Measurements from ENCODE around the gene ZP3. TPM values are rescaled to one million over a fixed set of nuclear protein-coding genes. Genes with fewer than 3 reads are reported as not detected.
"Not testable (repeated sequence)": the region's sequence is repeated elsewhere in the genome, so short reads cannot be mapped to it uniquely, and the experiment has no call there.

Gene ZP3
- total RNA-seq, 1 experiment from 2014 or later, result 1.7 TPM

DNA sequence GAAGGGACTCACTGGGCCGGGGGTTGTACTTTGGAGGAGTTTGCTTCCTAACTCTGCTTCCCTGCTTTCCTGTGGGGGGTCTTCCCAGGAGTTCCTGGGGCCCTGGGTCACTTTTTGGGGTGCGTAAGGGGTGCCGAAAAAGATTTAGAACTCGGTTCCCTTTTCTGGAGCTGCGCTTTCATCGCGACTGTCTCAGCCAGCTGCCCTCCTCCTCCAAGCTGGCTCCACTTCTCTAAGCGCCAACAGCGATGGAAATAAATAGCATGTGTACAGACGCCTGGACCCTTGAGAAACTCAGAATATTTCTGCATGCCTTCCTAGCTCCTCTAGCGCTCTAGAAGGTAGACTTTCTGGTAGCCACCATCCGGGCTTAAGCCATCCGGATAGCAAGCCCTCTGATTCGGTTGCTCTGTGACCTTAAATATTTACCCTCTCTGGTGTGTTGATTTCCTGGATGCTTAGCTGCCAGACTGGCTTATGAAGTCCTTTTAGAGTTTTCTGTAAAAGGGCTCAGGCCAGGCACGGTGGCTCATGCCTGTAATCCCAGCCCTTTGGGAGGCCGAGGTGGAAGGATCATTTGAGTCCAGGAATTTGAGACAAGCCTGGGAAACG, 37.6 kb downstream of the ZP3 start:
- DNase-seq, H3K27me3 ChIP-seq, H3K9me3 ChIP-seq, H3K36me3 ChIP-seq, H3K4me3 ChIP-seq: not testable (repeated sequence)

DNA sequence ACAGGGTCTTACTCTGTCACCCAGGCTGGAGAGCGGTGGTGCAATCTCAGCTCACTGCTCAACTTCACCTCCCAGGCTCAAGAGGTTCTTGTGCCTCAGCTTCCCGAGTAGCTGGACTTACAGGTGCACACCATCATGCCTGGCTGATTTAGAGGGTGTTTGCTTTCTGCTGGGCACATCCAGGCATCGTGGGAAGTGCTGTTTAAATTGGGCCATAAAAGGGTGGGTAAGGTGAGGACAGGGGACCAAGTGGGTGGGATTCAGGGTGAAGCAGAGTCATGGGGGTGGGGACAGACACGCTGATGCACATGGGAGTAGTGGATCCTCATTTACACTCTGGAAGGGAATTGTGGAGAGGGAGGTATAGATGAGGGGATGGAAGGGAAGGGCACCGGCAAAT, 40.2 kb downstream of the ZP3 start:
- DNase-seq, H3K9me3 ChIP-seq, H3K36me3 ChIP-seq, H3K4me3 ChIP-seq, H3K27me3 ChIP-seq: not testable (repeated sequence)

DNA sequence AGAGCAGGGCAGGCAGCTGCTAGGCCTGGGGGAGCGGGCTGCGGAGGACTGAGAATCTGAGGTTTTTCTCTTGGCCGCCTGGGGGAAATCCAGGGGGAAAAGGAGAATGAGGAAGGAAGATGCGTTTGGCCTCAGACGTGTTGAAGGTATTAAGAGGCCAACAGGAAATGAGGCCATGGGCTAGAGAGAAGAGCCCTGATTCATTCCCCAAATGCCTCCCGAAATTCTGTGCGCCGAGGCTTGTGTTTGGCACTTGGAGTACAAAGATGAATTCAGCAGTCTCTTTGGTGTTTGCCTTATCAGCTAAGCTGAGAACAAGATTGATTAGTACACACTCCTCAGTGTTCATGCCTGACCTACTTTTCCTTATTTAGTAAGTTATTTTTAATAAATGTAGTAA, 41.2 kb downstream of the ZP3 start:
- H3K9me3 ChIP-seq, H3K4me3 ChIP-seq, DNase-seq, H3K27me3 ChIP-seq, H3K36me3 ChIP-seq: not testable (repeated sequence)

DNA sequence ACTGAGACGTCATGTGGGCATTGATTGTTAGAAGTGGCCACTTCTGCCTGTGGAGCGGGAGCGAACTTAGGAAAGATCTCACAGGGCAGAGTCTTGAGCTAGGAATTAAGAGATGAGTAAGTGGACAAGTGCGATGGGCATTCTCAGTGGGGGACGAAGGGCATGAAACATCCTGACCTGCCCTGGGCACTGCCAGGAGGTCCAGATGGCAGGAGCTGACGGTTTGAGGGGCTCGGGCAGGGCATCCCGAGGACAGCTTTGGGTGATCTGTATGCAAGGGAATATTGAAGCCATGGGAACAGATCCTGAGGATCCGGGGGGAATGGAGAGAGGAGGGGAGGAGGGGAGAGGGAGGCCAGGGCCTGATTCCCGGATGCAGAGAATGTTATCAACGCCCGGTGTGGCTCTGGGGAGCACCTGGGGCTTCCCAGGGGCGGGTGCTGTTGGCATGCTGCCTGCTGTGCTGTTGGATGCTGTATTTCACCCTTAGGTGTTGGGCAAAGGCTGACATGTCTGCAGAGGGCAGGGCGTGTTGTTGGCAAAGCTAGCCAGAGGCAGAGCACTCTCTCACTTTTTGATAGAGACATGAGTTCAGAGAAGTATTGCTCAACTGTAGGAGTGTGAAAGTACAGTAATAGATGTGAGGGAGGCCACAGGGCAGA, 43.1 kb downstream of the ZP3 start:
- DNase-seq, result peak; percentile 1
- not testable (repeated sequence) for H3K36me3 ChIP-seq, H3K27me3 ChIP-seq, H3K4me3 ChIP-seq, H3K9me3 ChIP-seq

DNA sequence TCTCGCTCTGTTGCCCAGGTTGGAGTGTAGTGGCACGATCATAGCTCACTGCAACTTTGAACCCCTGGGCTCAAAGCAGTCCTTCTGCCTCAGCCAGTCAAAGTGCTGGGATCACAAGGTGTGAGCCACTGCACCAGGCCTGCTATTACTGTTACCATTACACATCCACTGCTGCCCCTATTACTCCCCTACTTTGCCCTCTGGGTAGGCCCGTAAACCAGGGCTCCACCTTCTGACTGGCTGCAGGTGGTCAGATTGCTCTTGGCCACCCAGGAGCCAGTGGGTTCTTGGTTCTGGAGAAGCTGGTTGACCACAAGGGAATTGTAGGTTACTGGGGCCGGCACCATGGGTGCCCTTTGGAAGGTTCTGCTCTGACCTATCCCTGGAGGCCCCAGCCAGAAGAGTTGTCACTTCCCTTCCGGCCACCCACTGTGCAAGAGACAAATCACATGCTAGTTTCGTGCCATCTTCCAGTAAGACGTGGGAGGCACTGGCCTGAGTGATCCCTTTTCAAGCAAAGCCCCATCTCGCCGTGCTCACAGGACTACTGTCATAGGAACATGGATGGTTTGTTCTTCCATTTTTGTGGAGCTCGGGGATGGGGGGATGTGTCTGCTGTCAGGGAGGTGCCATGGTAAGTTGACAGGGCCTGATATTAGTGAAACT, 46.9 kb downstream of the ZP3 start:
- H3K36me3 ChIP-seq, H3K4me3 ChIP-seq, H3K27me3 ChIP-seq, H3K9me3 ChIP-seq, DNase-seq: not testable (repeated sequence)

DNA sequence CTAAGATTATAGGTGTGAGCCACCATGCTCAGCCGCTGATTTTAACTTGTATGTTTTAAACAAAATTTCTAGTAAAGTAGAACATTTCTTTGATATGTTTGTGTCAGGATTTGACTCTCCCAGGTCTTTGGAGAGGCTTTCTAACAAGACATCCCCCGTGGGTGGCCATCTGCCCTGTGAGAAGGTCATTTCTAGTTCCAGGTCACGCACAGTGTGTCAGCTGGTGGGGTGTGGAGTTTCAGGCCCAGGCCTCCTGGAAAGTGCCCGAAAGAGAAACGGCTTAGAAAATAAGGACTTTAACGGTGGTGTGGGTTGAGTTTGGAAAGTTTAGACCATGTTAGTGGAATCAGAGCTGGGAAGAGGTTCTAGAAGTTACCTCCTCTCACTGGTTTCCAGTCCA, 48.3 kb downstream of the ZP3 start:
- DNase-seq, H3K4me3 ChIP-seq, H3K36me3 ChIP-seq, H3K27me3 ChIP-seq, H3K9me3 ChIP-seq: not testable (repeated sequence)

DNA sequence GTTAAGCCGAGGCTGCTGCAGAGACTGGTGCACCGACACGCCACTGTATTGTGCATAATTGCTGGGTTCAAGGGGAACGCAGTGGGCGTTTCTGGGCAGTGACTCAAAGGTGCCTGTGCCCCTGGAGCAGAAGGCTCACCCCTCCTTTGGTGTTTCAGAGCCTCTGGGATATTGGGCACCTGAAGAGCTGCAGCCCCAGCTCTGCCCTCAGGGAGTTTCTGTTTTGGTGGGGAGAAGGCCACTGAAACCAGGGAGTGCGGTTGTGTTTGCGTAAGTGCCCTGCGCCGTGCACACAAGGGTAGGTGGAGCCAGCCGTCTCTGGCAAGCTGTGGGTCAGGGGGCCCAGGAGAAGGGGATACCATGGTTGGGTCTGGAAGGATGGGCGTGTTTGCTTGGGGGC, 51.5 kb downstream of the ZP3 start:
- H3K36me3 ChIP-seq, H3K4me3 ChIP-seq, DNase-seq, H3K27me3 ChIP-seq, H3K9me3 ChIP-seq: not testable (repeated sequence)

DNA sequence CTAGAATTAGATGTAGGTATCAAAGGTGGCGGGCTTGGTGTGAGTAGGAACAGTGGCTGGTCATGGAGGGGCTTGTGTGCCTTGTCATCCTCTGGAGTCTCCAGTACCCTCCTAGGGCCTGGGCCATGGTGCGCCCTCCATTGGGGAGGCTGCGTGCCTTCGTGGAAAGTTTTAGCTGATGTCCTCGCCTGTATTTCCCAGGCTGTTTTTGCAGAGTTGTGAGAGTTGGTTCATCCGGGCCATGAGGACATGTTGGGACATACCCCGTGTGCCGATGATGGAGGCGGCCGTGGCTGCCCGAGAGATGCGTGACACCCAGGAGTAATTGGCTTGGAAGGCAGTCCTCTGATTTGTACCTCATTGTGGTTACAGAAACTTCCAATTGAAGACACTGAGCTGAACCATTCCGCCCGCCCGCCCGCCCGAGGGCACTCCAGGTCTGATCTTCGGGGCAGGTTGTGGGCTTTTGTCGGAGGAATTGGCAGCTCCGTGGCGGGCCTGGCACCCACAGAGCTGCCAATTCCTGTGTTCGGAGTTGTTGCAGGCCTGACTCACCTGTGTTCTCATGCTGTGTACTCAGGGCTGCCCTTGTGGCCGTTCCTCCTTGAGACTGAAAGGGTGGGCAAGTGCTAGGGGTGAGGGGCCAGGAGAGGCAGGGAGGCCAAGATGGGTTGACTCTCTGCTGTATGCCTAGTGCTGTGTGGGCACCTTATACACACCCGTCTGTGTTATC, 52.2 kb downstream of the ZP3 start:
- DNase-seq, H3K36me3 ChIP-seq, H3K4me3 ChIP-seq, H3K27me3 ChIP-seq, H3K9me3 ChIP-seq: not testable (repeated sequence)

DNA sequence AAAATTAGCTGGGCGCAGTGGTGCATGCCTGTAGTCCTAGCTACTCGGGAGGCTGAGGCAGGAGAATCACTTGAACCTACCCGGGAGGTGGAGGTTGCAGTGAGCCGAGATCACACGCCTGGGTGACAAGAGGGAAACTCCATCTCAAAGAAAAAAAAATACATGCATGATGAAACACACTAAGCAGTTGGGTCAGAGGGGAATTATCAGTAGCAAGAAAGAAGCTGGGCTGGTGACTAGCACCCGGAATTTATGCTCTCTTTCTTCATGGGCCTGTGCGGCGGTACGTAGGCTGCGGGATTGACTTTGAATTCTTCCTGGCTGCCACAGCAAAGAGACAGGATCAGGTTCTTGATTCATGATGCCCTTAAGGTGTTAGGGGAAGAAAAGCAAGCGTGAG, 54.9 kb downstream of the ZP3 start:
- not testable (repeated sequence) for H3K36me3 ChIP-seq, H3K9me3 ChIP-seq, H3K27me3 ChIP-seq, H3K4me3 ChIP-seq, DNase-seq

DNA sequence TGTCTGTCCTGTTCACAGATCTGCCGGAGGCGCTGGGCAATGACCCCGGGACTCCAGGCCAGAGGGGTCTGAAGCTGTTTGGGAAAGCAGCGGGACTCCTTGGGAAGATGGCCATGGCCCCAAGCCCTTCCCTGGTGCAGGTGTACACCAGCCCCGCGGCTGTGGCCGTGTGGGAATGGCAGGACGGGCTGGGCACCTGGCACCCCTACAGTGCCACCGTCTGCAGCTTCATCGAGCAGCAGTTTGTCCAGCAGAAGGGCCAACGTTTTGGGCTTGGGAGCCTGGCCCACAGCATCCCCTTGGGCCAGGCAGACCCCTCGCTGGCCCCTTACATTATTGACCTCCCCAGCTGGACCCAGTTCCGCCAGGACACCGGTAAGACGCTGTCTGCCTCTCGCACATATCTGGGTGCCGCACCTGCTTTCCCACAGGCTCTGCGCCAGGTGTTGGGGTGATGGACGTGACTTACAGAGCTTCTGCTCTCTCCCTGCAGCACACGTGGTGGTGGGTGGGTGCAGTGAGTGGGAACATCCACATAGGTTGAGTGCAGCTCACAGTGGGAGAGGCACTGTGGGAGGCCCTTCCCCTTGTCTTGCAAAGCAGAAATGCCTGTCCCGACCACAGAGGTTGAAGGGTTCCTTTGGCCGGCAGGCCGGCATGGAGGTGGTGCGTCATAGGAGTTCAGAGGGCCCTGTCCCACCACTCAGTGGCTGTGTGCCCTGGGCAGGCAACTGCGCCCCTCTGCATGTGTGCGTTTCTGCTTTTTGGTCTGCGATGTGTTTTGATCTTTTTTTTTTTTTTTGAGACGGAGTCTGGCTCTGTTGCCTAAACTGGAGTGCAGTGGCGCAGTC, 55.9 kb downstream of the ZP3 start:
- H3K4me3 ChIP-seq, DNase-seq, H3K27me3 ChIP-seq, H3K9me3 ChIP-seq, H3K36me3 ChIP-seq: not testable (repeated sequence)

DNA sequence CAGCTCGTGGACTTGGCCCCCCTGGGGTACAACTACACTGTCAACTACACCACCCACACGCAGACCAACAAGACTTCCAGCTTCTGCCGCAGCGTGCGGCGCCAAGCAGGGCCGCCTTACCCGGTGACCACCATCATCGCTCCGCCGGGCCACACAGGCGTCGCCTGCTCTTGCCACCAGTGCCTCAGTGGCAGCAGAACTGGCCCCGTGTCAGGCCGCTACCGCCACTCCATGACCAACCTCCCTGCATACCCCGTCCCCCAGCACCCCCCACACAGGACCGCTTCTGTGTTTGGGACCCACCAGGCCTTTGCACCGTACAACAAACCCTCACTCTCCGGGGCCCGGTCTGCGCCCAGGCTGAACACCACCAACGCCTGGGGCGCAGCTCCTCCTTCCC, 57.9 kb downstream of the ZP3 start:
- not testable (repeated sequence) for H3K4me3 ChIP-seq, H3K9me3 ChIP-seq, H3K36me3 ChIP-seq, H3K27me3 ChIP-seq, DNase-seq

DNA sequence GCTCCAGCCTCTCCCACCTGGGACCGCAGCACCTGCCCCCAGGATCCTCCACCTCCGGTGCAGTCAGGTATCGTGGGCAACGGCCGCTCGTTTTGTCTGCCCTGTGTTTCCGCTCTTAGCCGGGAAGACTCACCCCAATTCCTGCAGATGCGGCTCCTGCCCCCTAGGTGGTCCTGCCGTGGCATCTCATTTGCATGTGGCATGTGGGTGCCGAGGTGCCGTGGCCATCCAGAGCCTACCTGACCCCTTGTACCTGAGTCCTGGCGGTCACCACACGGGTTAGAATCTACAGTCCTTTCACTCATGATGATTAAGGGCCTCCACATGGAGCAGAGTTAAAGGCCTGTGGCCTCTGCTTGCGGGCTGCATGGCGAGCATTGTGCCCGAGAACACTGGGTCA, 58.3 kb downstream of the ZP3 start:
- not testable (repeated sequence) for DNase-seq

DNA sequence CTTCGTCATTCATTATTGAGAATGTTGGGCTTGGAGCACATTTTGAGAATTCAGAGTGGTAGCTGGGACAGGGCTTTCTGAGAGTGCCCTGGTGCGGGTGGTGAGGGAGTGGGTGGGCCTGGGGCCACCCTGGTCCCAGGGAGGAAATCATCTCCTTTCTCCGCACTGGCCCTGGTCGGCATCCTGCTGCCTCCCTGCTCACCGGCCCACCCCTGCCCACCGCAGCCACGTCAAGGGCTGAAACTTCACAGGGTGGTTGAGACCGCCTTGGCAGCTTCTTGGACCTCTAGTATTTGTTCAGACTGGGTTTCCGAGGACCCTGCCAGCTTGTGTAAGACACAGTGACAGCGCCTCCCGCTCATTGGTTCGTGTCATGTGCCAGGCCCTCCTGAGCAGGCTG, 59.7 kb downstream of the ZP3 start:
- H3K4me3 ChIP-seq, H3K27me3 ChIP-seq, DNase-seq, H3K9me3 ChIP-seq, H3K36me3 ChIP-seq: not testable (repeated sequence)

More for the DNA sequence above, 58.3 kb downstream of the ZP3 start:
- H3K36me3 ChIP-seq, H3K27me3 ChIP-seq, H3K9me3 ChIP-seq, H3K4me3 ChIP-seq: not testable (repeated sequence)

DNA sequence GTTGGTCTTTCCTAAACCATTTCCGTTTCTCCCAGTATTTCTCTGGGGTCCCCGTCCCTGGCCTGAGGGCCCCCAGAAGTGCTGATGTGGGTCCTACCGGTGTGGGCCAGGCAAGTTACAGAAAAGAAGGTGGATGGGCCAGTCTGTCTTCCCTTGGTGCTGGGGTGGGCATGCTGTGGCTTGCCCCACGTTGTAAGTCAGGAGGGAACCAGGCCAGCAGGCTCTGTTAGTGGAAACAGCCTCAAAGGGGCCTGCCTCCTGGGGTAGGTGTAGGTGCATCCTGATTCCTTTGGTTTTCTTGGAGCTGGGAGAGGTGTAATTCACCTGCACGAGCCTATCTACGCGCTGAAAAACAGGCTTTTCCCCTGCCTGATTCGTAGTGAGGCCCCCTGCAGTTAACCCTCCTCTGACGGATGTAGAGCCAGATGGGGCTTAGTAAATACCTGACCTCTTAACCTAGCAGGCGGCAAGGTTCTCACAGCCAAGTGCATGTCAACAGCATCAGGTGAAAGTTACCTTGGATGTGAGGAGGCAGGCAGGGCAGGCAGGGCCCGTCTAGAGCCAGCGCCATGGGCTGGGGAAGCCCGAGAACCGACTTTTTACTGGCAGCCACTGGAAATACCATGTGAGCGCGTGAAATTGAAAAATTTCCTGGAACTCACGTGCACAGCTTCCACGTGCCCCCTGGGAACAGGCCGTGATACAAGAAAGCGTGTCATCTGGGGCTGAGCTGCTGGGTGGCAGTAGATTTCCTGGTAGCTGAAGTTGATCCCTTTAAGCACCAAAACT, 61.3 kb downstream of the ZP3 start:
- H3K36me3 ChIP-seq, H3K4me3 ChIP-seq, H3K27me3 ChIP-seq, DNase-seq, H3K9me3 ChIP-seq: not testable (repeated sequence)

DNA sequence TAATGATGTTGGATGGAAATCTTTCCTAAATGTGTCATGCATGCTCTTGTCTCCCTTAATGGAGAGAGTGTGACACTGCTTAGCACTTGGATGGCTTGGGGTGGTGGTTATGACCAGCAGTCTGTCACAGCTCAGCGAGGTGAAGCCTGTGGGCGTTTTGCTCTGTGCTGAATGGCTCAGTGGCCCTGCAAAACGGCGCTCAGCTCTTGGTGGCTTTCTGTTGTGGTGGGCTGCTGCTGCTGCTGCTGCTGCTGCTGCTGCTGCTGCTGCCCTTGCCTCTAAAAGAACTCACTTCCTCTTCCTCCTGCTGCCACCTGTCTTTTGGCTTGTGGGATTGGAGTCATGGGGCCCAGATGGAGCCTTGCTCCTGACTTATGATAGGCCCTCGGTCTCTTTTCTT, 61.9 kb downstream of the ZP3 start:
- DNase-seq, H3K27me3 ChIP-seq, H3K4me3 ChIP-seq, H3K36me3 ChIP-seq, H3K9me3 ChIP-seq: not testable (repeated sequence)

DNA sequence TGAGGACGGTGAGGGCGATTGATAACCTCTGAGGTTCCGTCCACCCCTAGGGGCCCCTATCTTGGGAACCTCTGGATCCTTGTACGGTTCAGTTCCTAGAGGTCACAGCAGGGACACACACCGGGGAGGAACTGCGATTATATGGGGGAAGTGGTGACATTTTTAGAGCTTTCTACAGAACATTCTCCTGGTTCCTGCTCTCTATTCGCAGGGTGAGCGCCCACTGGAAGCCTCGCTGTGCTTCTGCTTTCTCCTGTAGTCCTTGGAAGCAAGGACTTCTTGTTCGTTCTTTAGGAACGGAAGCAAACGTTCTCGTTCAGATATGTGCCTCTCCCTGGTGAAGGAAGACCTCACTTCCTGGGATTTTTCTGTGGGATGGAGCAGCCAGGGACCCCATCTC, 63.2 kb downstream of the ZP3 start:
- not testable (repeated sequence) for H3K4me3 ChIP-seq, DNase-seq, H3K36me3 ChIP-seq, H3K27me3 ChIP-seq, H3K9me3 ChIP-seq

Data from MG63 (cell line).